ENCODE measurements around the gene VILL. TPM values are rescaled to one million over a fixed set of nuclear protein-coding genes. Genes with fewer than 3 reads are reported as not detected.

The VILL gene
- total and polyA plus RNA-seq, 2 of the 8 experiments (the other 6 are each of a cell fraction or from before 2014, with no cell fraction given): 4.1 to 4.2 TPM

GRCh38 chr3:38001456-38002081, 11.0 kb downstream of the VILL start:
- Histone ChIP-seq H3K4me2 (ENCODE audit: insufficient read depth in 1 of 2, low read depth in 2 of 2, low read length in 2 of 2) (no peak overlapping the region), H3K79me2 (ENCODE audit: control insufficient read depth in 1 of 2, insufficient read depth in 2 of 2, low read length in 2 of 2) (no peaks in the 10 kb centered on the region), H2BK120ac (replicated peaks; ENCODE audit: low read depth, low read length) (no peak overlapping the region), H3K4me3 (ENCODE audit: extremely low read depth in 1 of 4, insufficient read depth in 2 of 4, low read depth in 3 of 4, low read length in 4 of 4) (no peak overlapping the region), H2BK15ac (ENCODE audit: low read length) (peak overlapping the region; percentile 37; the same call in 1 of the 2 replicates), H2AK5ac (ENCODE audit: low read depth, low read length) (no peak overlapping the region), H3K9me3 (ENCODE audit: insufficient read depth in 2 of 2, low read depth in 1 of 2, low read length in 1 of 2) (no peaks in the 10 kb centered on the region), H3K36me3 (ENCODE audit: control insufficient read depth in 2 of 4, insufficient read depth in 4 of 4, low read length in 3 of 4) (peaks cover 0 to 2% (median under 1%) of the 10 kb centered on the region in 4 experiments; a peak in 1 of 8 replicates), H2BK20ac (ENCODE audit: low read length) (no peak overlapping the region), H3K23ac (ENCODE audit: insufficient read length) (no peak overlapping the region), H3K23me2 (ENCODE audit: low read depth, low read length) (peaks cover 5% of the 10 kb centered on the region; the same call in 1 of the 2 replicates), H4K5ac (ENCODE audit: insufficient read length, low read depth, low read length) (no peak overlapping the region), H3K14ac (ENCODE audit: insufficient read length) (no peak overlapping the region), H3K4me1 (replicated peaks in 1 of 4; ENCODE audit: control insufficient read depth in 3 of 4, insufficient read depth in 4 of 4, low read length in 3 of 4) (peaks cover 0 to 10% (median 7%) of the 10 kb centered on the region in 4 experiments; a peak in 6 of 7 replicates), H3K18ac (ENCODE audit: extremely low read depth, low read length) (no peak overlapping the region), H3K4ac (replicated peaks; ENCODE audit: insufficient read length, low read depth, low read length) (no peak overlapping the region), H4K20me1 (replicated peaks in 1 of 2; ENCODE audit: control insufficient read depth in 1 of 2, insufficient read depth in 2 of 2, low read length in 2 of 2) (peaks cover 0 to 6% of the 10 kb centered on the region in 2 experiments), H4K91ac (replicated peaks; ENCODE audit: insufficient read length, low read length) (no peak overlapping the region), H3K56ac (replicated peaks; ENCODE audit: insufficient read length, low read depth, low read length) (no peak overlapping the region), H4K8ac (ENCODE audit: extremely low read depth, insufficient read depth, low read length) (no peak overlapping the region), H3K27me3 (replicated peaks in 1 of 4; ENCODE audit: control insufficient read depth in 3 of 4, extremely low read depth in 1 of 4, insufficient read depth in 3 of 4, low read length in 3 of 4) (peaks cover 0 to 13% (median 5%) of the 10 kb centered on the region in 4 experiments; a peak in 2 of 7 replicates), H2BK5ac (ENCODE audit: low read depth, low read length) (no peak overlapping the region; the same call in 1 of the 2 replicates), H3K27ac (ENCODE audit: low read depth, low read length) (no peak overlapping the region), H3K79me1 (ENCODE audit: low read depth, low read length) (no peaks in the 10 kb centered on the region; the same call in 1 of the 2 replicates), H2AFZ (ENCODE audit: low read length) (no peak overlapping the region), H2BK12ac (ENCODE audit: low read depth, low read length) (no peak overlapping the region), H3K9ac (replicated peaks in 1 of 4; ENCODE audit: extremely low read depth in 1 of 4, low read depth in 3 of 4, low read length in 3 of 4) (no peak overlapping the region)
- 85% methylated on average over 9 of the region's 9 CpGs; no CpG with 5 or more reads in 1 of the 2 experiments for WGBS, 2 experiments (ENCODE audit: extremely low coverage in 1 of 2, insufficient coverage in 1 of 2, insufficient read length in 1 of 2, insufficient replicate concordance in 2 of 2, low coverage in 1 of 2, low lambda C conversion rate in 2 of 2, missing lambda C conversion rate in 1 of 2)
- DNase-seq (ENCODE audit: low read depth in 1 of 2, low spot score in 2 of 2) (peak in 1 of 2 experiments; percentile 69), FAIRE-seq (no peak)
- TF ChIP-seq RAD21 (IDR thresholded peaks at IDR 0.05 in 1 of 2, conservative IDR thresholded peaks at IDR 0.05 in 1 of 2; ENCODE audit: low read depth in 2 of 2, low read length in 2 of 2) (peak; percentile 25 to 36; a peak in 2 of 4 replicates), EGR1 (IDR thresholded peaks at IDR 0.05; ENCODE audit: borderline replicate concordance, low read depth, low read length) (no peak)
- TF ChIP-seq, protein P1, sequence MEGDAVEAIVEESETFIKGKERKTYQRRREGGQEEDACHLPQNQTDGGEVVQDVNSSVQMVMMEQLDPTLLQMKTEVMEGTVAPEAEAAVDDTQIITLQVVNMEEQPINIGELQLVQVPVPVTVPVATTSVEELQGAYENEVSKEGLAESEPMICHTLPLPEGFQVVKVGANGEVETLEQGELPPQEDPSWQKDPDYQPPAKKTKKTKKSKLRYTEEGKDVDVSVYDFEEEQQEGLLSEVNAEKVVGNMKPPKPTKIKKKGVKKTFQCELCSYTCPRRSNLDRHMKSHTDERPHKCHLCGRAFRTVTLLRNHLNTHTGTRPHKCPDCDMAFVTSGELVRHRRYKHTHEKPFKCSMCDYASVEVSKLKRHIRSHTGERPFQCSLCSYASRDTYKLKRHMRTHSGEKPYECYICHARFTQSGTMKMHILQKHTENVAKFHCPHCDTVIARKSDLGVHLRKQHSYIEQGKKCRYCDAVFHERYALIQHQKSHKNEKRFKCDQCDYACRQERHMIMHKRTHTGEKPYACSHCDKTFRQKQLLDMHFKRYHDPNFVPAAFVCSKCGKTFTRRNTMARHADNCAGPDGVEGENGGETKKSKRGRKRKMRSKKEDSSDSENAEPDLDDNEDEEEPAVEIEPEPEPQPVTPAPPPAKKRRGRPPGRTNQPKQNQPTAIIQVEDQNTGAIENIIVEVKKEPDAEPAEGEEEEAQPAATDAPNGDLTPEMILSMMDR (IDR thresholded peaks at IDR 0.05; ENCODE audit: control extremely low read depth in 1 of 3, insufficient read depth in 1 of 3, low read depth in 1 of 3, low read length in 3 of 3): peak in 2 of 3 experiments; percentile 59 to 73; a peak in 3 of 4 replicates
- POLR2A ChIA-PET (ENCODE audit: partially characterized antibody): no interaction called here
- CTCF ChIA-PET (ENCODE audit: partially characterized antibody): interaction anchor here (0.6 to 5.3 kb wide), 25 partner anchors 11 to 654 kb away, joined by 3 to 75 read pairs (median 4); partner anchors contain the start of genes PLCD1 and VILL
